Common myeloid progenitor, CD34-positive (primary cell): Measurements from ENCODE around the gene MCTP2.
A peak's percentile ranks its signal among the peaks of the same experiment; 100 is the strongest.

ENCODE experiments used
- CTCF ChIA-PET: fragments of 350-600 bp; sonication (Branson Sonifier 250); formaldehyde crosslinking; loops from one replicate; lab custom pipeline; 2021; ENCODE audit warnings: antibody characterized with exemption; lab: Charles Lee
- POLR2A ChIA-PET: fragments of 350-600 bp; sonication (Branson Sonifier 250); formaldehyde crosslinking; loops from one replicate; lab custom pipeline; 2021; ENCODE audit warnings: antibody characterized with exemption; lab: Charles Lee
- DNase-seq, 3 donors: peaks; one replicate each; pipeline versions ENCODE4 v3.0.0 to v3.0.0-alpha.2; 2013
- H3K27ac ChIP-seq, 2 experiments: 1 replicate in 1 of 2; 2 replicates in 1 of 2; pipeline ENCODE4 v1.7.0; 2013; ENCODE audit warnings: inconsistent platforms in 2 of 2, low read length in 2 of 2, mild to moderate bottlenecking in 2 of 2, low read depth in 1 of 2, moderate library complexity in 1 of 2; ENCODE audit not compliant: severe bottlenecking in 2 of 2, insufficient read depth in 1 of 2, poor library complexity in 1 of 2
- H3K27me3 ChIP-seq, 5 experiments: replicated peaks in 2 of 5; 1 replicate in 3 of 5; 2 replicates in 2 of 5; pipeline versions ENCODE4 v1.6.1 to v1.7.0; 2013; ENCODE audit warnings: low read length in 4 of 5, mild to moderate bottlenecking in 2 of 5, moderate library complexity in 2 of 5, inconsistent platforms in 1 of 5; ENCODE audit not compliant: insufficient read depth in 5 of 5, control insufficient read depth in 4 of 5
- H3K36me3 ChIP-seq, 4 experiments: 1 replicate in 2 of 4; 2 replicates in 2 of 4; pipeline versions ENCODE4 v1.6.1 to v1.7.0; 2013; ENCODE audit warnings: low read length in 3 of 4, control low read depth in 1 of 4, mild to moderate bottlenecking in 1 of 4; ENCODE audit not compliant: control insufficient read depth in 4 of 4, insufficient read depth in 4 of 4
- H3K4me1 ChIP-seq, 4 experiments: 1 replicate in 3 of 4; 2 replicates in 1 of 4; pipeline versions ENCODE4 v1.6.1 to v1.7.1; 2013; ENCODE audit warnings: low read length in 3 of 4, mild to moderate bottlenecking in 3 of 4, control low read depth in 1 of 4, inconsistent platforms in 1 of 4, moderate library complexity in 1 of 4; ENCODE audit not compliant: control insufficient read depth in 4 of 4, insufficient read depth in 4 of 4; ENCODE audit errors: control extremely low read depth in 1 of 4
- H3K4me3 ChIP-seq, 7 experiments: 1 replicate in 4 of 7; 2 replicates in 3 of 7; pipeline versions ENCODE4 v1.5.1 to v1.7.0; 2013; ENCODE audit warnings: mild to moderate bottlenecking in 7 of 7, low read length in 6 of 7, moderate library complexity in 6 of 7, inconsistent platforms in 2 of 7, low read depth in 2 of 7, control low read depth in 1 of 7; ENCODE audit not compliant: insufficient read depth in 4 of 7, control insufficient read depth in 1 of 7; ENCODE audit errors: extremely low read depth in 1 of 7
- H3K9me3 ChIP-seq, 5 experiments: 1 replicate in 4 of 5; 2 replicates in 1 of 5; pipeline versions ENCODE4 v1.6.1 to v1.7.1; 2013; ENCODE audit warnings: low read length in 4 of 5, mild to moderate bottlenecking in 2 of 5, inconsistent platforms in 1 of 5, low read depth in 1 of 5, moderate library complexity in 1 of 5; ENCODE audit not compliant: control insufficient read depth in 4 of 5, insufficient read depth in 2 of 5; ENCODE audit errors: control extremely low read depth in 1 of 5
- WGBS: methylation state at CpG from one replicate; pipeline ENCODE4 v1.1.5; 2013; ENCODE audit not compliant: insufficient coverage; 5-methylcytosine and 5-hydroxymethylcytosine counted together

The MCTP2 gene

DNA sequence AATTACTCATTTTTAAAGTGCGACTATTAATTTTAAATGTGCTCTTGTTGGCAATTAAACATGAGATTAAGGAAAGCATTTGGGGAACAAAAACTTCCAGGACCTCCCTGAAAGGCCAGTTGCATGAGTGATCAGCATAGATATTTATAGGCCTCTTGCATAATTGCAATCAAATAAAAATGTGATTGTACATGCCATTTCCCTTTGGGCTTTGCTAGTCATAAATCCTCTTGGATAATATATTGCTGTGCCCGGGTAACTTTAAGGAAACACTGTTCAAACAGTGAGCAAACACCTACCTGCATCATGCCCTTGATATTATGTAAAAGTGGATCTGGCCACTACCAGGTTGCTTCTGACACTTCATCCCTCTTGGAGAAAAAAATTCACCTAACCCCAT lies 239.1 kb downstream of the MCTP2 start:
- ChIA-PET POLR2A (no interaction called here), CTCF (no interaction called here)
- no peak overlapping the region for H3K27ac ChIP-seq
- H3K27me3 ChIP-seq = no peaks in the 10 kb centered on the region
- H3K9me3 ChIP-seq = peaks cover 0 to 3% (median 0%) of the 10 kb centered on the region in 5 experiments
- no CpG with 5 or more reads among the region's 2 CpGs for WGBS
- H3K4me3 ChIP-seq = peak overlapping the region in 2 of 7 experiments; percentile 4 to 43
- DNase-seq = no peak
- H3K4me1 ChIP-seq = peaks cover 0 to 19% (median 7%) of the 10 kb centered on the region in 4 experiments
- H3K36me3 ChIP-seq = peaks cover 10 to 48% (median 28%) of the 10 kb centered on the region in 4 experiments

DNA sequence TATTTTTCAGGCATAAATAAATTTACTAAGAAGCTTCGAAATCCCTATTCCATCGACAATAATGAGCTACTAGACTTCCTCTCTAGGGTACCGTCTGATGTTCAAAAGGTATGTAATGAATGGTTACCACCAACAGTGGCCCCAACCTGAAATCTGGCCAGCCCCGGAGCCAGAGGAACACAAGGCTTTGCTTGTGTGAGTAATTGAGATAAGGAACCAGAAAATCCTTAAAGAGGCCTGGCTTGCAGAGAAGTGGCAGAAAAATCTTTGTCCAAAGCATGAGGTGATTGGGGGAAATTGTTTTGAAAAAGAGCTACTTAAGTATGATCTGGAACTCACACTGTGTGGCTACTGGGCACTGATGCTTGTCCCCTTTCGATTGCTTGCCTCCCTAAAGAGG lies 245.3 kb downstream of the MCTP2 start:
- Histone ChIP-seq H3K27me3 (no peaks in the 10 kb centered on the region), H3K27ac (no peak overlapping the region), H3K9me3 (peaks cover 0 to 3% (median 0%) of the 10 kb centered on the region in 5 experiments), H3K4me3 (no peak overlapping the region), H3K36me3 (peaks cover 16 to 70% (median 55%) of the 10 kb centered on the region in 4 experiments), H3K4me1 (no peaks in the 10 kb centered on the region)
- ChIA-PET CTCF (no interaction called here), POLR2A (no interaction called here)
- WGBS = 96% methylated on average over 4 of the region's 5 CpGs
- DNase-seq = no peak

DNA sequence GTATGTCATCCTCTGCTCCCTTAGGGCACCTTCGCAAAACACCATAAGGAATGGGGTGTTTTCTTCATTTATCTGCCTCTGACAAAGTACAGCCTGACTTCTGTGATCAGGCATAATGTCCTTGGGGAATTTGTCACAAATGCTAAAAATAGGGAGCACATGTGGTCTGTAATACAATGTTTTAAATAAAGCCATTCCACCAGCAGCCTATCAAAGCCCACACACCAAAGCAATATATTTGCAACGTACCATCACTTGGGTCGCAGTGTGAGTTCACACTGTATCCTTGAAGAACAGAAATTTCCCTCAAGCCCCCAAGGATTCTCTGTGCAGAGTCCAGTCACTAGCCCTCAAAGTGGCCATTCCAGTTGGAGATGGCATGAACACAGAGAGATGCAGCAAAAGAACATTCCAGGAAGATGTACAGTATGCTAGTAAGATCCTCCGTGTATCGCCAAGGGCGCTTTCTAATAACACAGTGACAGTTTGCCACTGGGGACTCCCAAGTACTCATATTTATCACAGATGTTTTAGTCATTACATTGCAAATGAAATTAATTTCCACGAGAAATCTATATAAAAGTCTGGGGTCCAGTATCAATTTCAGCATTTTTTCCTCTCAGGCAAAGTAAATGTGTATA lies 246.7 kb downstream of the MCTP2 start:
- peaks cover 0 to 3% (median 0%) of the 10 kb centered on the region in 5 experiments for H3K9me3 ChIP-seq
- peaks cover 17 to 80% (median 50%) of the 10 kb centered on the region in 4 experiments for H3K36me3 ChIP-seq
- no peak for DNase-seq
- WGBS = 100% methylated on average over 7 of the region's 7 CpGs
- no peaks in the 10 kb centered on the region for H3K4me1 ChIP-seq
- H3K4me3 ChIP-seq = no peak overlapping the region
- ChIA-PET CTCF (interaction anchor here (0.5 kb wide), 1 partner anchor 28 kb away, joined by 3 read pairs; no protein-coding TSS in a partner anchor), POLR2A (no interaction called here)
- no peak overlapping the region for H3K27ac ChIP-seq
- H3K27me3 ChIP-seq = no peaks in the 10 kb centered on the region

DNA sequence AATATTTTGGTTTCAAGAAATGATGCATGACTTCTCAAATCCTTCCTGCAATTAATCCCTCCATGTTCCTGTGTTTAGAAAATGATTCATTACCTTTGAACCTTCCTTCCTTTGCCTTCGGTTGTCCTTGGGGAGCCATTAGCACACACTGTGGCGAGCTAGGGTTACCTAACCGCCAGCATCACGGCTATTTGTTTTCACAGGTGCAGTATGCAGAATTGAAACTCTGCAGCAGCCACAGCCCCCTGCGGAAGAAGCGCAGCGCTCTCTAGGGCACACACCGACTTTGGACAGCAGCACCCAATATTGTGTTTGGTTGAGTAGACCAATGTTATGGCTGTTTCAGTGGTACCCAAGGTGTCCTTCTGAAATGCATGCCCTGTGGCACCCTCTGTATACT lies 247.4 kb downstream of the MCTP2 start:
- WGBS = 96% methylated on average over 7 of the region's 8 CpGs
- Histone ChIP-seq H3K4me1 (no peaks in the 10 kb centered on the region), H3K9me3 (peaks cover 0 to 3% (median 0%) of the 10 kb centered on the region in 5 experiments), H3K4me3 (no peak overlapping the region), H3K27me3 (no peaks in the 10 kb centered on the region), H3K27ac (no peak overlapping the region), H3K36me3 (peaks cover 17 to 78% (median 50%) of the 10 kb centered on the region in 4 experiments)
- POLR2A ChIA-PET = no interaction called here
- CTCF ChIA-PET = no interaction called here
- DNase-seq = no peak

DNA sequence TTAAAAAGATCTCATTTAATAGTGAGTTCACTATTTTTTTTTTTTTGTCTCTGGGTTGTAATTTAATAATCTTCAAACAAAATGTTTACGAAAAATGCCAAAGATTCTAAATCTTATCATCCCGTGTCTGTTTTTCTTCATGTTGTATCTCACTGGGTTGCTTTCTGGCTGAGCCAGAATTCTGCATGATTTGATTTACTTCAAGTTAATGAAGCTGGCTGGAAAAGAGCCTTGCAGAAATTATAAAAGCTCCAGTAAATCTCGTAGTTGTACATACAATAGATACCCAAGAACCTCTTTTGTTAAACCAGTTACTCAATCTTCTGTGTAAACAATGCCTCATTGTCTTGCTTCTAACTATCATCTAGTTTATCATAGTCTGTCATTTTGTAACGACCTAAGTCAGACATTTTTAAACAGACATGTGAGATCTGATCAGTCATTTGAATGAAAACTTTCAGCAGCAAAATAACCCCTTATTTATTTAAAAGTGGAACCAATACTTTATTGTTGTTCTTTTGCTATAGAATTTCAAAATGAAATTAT lies 249.0 kb downstream of the MCTP2 start:
- Histone ChIP-seq H3K36me3 (peaks cover 11 to 68% (median 44%) of the 10 kb centered on the region in 4 experiments), H3K27me3 (no peaks in the 10 kb centered on the region), H3K4me3 (no peak overlapping the region), H3K27ac (no peak overlapping the region), H3K4me1 (no peaks in the 10 kb centered on the region), H3K9me3 (peaks cover 0 to 7% (median 3%) of the 10 kb centered on the region in 5 experiments)
- 100% methylated on average over 1 of the region's 4 CpGs for WGBS
- DNase-seq = no peak
- ChIA-PET CTCF (interaction anchor here (0.7 to 1.5 kb wide), 2 partner anchors 13 to 26 kb away, joined by 3 read pairs; no protein-coding TSS in a partner anchor), POLR2A (no interaction called here)

DNA sequence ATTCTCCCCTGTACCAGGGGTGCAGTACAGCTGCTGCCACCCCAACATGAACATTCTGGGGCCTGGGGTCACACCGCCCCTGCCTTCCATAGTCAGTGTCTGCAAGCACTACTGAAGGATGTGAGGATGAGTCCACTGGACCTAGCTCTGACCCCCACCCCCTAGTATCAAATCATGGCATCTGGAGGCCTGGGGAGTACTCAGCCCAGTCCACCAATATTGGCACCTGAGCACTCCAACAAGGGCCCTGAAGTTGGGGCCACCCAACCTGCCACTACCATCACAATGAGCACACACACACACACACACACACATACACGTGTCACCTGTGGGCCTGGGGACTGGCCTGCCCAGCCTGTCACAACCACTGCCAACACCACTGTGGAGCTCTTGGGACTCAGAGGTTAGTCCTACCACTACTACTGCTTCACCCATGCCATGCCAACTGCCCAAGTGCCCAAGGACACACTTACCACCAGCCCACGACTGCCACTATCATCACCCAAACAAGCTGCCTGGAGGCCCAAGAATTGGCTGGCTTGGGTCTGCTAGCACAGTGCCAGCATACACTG lies 253.9 kb downstream of the MCTP2 start:
- Histone ChIP-seq H3K36me3 (peaks cover 5 to 21% (median 9%) of the 10 kb centered on the region in 4 experiments), H3K27me3 (no peaks in the 10 kb centered on the region), H3K9me3 (peaks cover 0 to 7% (median 3%) of the 10 kb centered on the region in 5 experiments), H3K4me3 (no peak overlapping the region), H3K27ac (no peak overlapping the region), H3K4me1 (no peaks in the 10 kb centered on the region)
- WGBS = 100% methylated on average over 2 of the region's 3 CpGs
- no peak for DNase-seq
- POLR2A ChIA-PET = no interaction called here
- CTCF ChIA-PET = no interaction called here

DNA sequence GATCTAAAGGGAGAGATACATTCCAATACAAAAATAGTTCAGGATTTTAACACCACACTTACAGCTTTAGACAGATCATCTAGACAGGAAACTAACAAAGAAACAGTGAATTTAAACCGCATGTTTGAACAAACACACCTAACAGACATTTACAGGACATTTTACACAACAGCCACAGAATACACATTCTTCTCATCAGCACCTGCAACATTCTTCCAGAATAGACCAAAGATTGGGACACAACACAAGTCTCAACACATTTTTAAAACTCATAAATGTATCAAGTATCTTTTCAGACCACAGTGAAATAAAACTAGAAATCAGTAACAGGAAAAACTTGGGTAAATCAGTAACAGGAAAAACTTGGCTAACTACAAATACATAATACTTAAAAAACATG lies 256.3 kb downstream of the MCTP2 start:
- Histone ChIP-seq H3K9me3 (peaks cover 0 to 7% (median 3%) of the 10 kb centered on the region in 5 experiments), H3K27me3 (no peaks in the 10 kb centered on the region), H3K4me1 (no peaks in the 10 kb centered on the region), H3K4me3 (no peak overlapping the region), H3K36me3 (peaks cover 0 to 3% (median 0%) of the 10 kb centered on the region in 4 experiments), H3K27ac (no peak overlapping the region)
- CTCF ChIA-PET = no interaction called here
- DNase-seq = no peak
- POLR2A ChIA-PET = no interaction called here
- 71% methylated on average over 1 of the region's 1 CpG for WGBS
